Measurements from ENCODE around the gene SMC6.

- TF ChIP-seq FOXP4 (CRISPR knock-in tag; IDR thresholded peaks at IDR 0.05) (no peak), ZNF423 (CRISPR knock-in tag; IDR thresholded peaks at IDR 0.05) (no peak), CTCF (IDR thresholded peaks at IDR 0.05) (no peak), ESRRA (CRISPR knock-in tag; IDR thresholded peaks at IDR 0.05; ENCODE audit: borderline replicate concordance) (no peak), TEAD4 (CRISPR knock-in tag; IDR thresholded peaks at IDR 0.05) (no peak), ATF2 (CRISPR knock-in tag; IDR thresholded peaks at IDR 0.05; ENCODE audit: borderline replicate concordance, low read depth) (no peak), PREB (CRISPR knock-in tag; IDR thresholded peaks at IDR 0.05; ENCODE audit: borderline replicate concordance) (no peak), ZSCAN18 (CRISPR knock-in tag; IDR thresholded peaks at IDR 0.05) (no peak), GTF2I (CRISPR knock-in tag; conservative IDR thresholded peaks at IDR 0.05) (no peak), USF1 (CRISPR knock-in tag; IDR thresholded peaks at IDR 0.05) (no peak), TCF7 (CRISPR knock-in tag; IDR thresholded peaks at IDR 0.05; ENCODE audit: low read depth) (no peak), ATF3 (CRISPR knock-in tag; conservative IDR thresholded peaks at IDR 0.05) (no peak)
These were observed 18.9 kb upstream of the SMC6 start for GRCh38 chr2:17772532-17772931.
